ENCODE results near the gene ATP2A3.

The ATP2A3 gene

DNA sequence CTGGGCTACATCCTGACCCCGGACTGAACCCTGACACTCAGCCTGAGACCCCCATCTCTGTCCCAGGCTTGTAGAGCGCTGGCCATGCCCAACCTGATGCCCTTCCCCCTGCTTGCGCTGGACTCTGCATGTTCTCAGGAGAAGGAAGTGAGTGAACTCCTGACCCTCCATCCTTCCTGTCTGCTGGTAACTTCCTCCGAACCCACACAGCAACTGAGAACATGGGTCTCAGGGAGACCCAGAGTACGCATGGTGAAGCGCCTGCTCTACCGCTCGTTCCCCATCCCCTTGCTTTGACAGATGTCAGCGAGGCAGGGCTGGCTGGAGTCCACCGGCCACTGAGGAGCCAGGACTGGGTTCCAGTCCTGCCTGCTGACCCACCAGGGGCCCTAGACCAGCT is 77.5 kb downstream of the ATP2A3 start:
- no peak overlapping the region for H3K4me3 Mint-ChIP-seq
- peak overlapping the region; percentile 81 for H3K27ac Mint-ChIP-seq
- peaks cover 7% of the 10 kb centered on the region for H3K27me3 Mint-ChIP-seq
- no peaks in the 10 kb centered on the region for H3K9me3 Mint-ChIP-seq
- peaks cover 32% of the 10 kb centered on the region for H3K4me1 Mint-ChIP-seq (ENCODE audit: low read depth)
- no peaks in the 10 kb centered on the region for H3K36me3 Mint-ChIP-seq (ENCODE audit: low read depth)

DNA sequence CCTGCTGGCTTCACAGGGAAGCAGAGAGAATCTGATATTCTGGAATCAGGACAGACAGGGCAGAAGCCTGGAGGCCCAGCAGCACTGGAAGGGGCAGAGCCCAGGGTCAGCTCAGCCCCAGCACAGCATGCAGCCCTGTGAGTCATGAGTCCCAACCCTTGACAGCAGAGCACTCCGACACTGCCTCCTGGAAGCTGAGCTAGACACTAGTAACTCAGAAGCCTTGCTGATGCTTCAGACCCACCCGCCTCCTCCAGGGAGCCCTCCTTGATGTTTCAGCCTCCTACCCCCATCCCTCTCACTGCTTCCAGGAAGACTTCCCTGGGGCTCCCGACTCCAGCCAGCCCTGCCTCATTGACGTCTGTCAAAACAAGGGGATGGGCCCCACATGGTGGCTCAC is 78.3 kb downstream of the ATP2A3 start:
- H3K4me1 Mint-ChIP-seq (ENCODE audit: low read depth) = peaks cover 24% of the 10 kb centered on the region

GRCh38 chr17:3885271-3885670 is 79.0 kb downstream of the ATP2A3 start:
- H3K27me3 Mint-ChIP-seq = no peaks in the 10 kb centered on the region
- no peaks in the 10 kb centered on the region for H3K9me3 Mint-ChIP-seq
- peaks cover 19% of the 10 kb centered on the region for H3K4me1 Mint-ChIP-seq (ENCODE audit: low read depth)
- no peaks in the 10 kb centered on the region for H3K36me3 Mint-ChIP-seq (ENCODE audit: low read depth)
- H3K27ac Mint-ChIP-seq = no peak overlapping the region
- H3K4me3 Mint-ChIP-seq = no peak overlapping the region

More for the DNA sequence above, 78.3 kb downstream of the ATP2A3 start:
- H3K9me3 Mint-ChIP-seq = no peaks in the 10 kb centered on the region
- no peaks in the 10 kb centered on the region for H3K36me3 Mint-ChIP-seq (ENCODE audit: low read depth)
- H3K27ac Mint-ChIP-seq = peak overlapping the region; percentile 72
- H3K27me3 Mint-ChIP-seq = no peaks in the 10 kb centered on the region
- H3K4me3 Mint-ChIP-seq = no peak overlapping the region

DNA sequence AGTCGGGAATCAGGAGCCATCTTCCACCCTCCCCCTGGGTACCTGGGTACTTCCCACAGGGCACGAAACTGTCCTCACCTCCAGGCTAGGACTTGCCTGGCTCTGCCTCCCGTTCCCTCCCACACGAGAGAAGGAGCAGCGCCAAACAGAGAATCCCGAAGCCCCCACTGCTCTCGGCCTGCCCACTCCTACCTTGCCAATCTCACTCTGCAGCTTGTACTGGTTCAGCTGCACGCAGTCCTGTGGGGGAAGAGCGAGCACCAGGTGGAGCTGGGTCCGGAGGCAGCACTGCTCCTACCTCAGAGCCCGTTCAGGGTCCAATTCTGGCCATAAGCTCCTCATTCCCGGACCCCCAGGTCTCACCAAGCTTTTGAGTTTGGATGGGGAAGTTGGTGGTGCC is 80.0 kb downstream of the ATP2A3 start:
- no peaks in the 10 kb centered on the region for H3K27me3 Mint-ChIP-seq
- no peak overlapping the region for H3K4me3 Mint-ChIP-seq
- no peak overlapping the region for H3K27ac Mint-ChIP-seq
- H3K36me3 Mint-ChIP-seq (ENCODE audit: low read depth) = no peaks in the 10 kb centered on the region
- no peaks in the 10 kb centered on the region for H3K9me3 Mint-ChIP-seq
- H3K4me1 Mint-ChIP-seq (ENCODE audit: low read depth) = peaks cover 17% of the 10 kb centered on the region

DNA sequence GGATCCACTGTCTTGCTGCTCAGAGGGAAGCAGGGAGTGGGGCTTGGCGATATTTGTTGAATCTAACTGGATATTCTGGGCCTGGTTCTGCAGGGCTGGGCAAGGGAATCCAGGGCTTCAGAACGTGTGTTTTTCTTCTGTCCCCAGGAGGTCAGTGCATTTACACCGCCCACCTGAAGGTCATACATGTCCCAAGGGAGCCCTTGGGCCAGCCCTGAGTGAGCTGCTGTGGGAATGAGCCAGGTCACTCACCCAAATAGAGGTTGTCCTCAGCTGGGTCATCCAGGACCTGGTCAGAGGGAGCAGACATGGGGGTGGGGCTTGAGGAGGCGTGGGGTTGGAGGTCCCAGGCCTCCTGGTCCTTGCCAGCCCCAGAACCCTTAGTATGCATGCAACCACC is 82.0 kb downstream of the ATP2A3 start:
- Mint-ChIP-seq H3K4me3 (no peak overlapping the region), H3K4me1 (ENCODE audit: low read depth) (peaks cover 10% of the 10 kb centered on the region), H3K9me3 (no peaks in the 10 kb centered on the region), H3K27ac (no peak overlapping the region), H3K36me3 (ENCODE audit: low read depth) (no peaks in the 10 kb centered on the region), H3K27me3 (no peaks in the 10 kb centered on the region)

DNA sequence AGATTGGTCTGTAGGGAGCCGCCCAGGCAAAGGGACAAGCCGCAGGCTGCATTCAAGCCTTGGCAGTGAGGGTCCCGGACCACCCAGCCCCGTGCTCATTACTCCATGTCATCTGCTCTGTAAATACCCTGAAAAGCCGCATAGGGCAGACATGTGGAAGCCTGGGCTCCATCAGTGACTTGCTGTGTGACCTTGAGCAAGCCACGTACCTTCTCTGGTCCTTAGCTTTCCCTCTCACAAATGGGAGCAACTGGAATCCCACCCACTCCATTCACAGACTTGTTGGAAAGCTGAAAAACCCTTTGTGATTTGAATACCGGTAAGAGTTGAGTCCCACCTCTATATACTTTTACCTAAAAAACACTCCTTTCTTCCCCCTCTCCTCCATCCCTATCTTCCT is 83.3 kb downstream of the ATP2A3 start:
- no peak overlapping the region for H3K4me3 Mint-ChIP-seq
- H3K27me3 Mint-ChIP-seq = no peaks in the 10 kb centered on the region
- no peaks in the 10 kb centered on the region for H3K36me3 Mint-ChIP-seq (ENCODE audit: low read depth)
- H3K9me3 Mint-ChIP-seq = no peaks in the 10 kb centered on the region
- no peak overlapping the region for H3K27ac Mint-ChIP-seq
- no peaks in the 10 kb centered on the region for H3K4me1 Mint-ChIP-seq (ENCODE audit: low read depth)

- Mint-ChIP-seq H3K36me3 (ENCODE audit: low read depth) (no peaks in the 10 kb centered on the region), H3K27me3 (no peaks in the 10 kb centered on the region), H3K4me3 (no peak overlapping the region), H3K4me1 (ENCODE audit: low read depth) (no peaks in the 10 kb centered on the region), H3K27ac (no peak overlapping the region), H3K9me3 (no peaks in the 10 kb centered on the region)
Observed at GRCh38 chr17:3879591-3880417, 84.4 kb downstream of the ATP2A3 start.

GRCh38 chr17:3879186-3879585 is 85.1 kb downstream of the ATP2A3 start:
- H3K36me3 Mint-ChIP-seq (ENCODE audit: low read depth) = no peaks in the 10 kb centered on the region
- no peak overlapping the region for H3K4me3 Mint-ChIP-seq
- no peaks in the 10 kb centered on the region for H3K9me3 Mint-ChIP-seq
- no peaks in the 10 kb centered on the region for H3K27me3 Mint-ChIP-seq
- H3K4me1 Mint-ChIP-seq (ENCODE audit: low read depth) = no peaks in the 10 kb centered on the region
- no peak overlapping the region for H3K27ac Mint-ChIP-seq

GRCh38 chr17:3877220-3877619 is 87.0 kb downstream of the ATP2A3 start:
- Mint-ChIP-seq H3K27me3 (no peaks in the 10 kb centered on the region), H3K27ac (no peak overlapping the region)

DNA sequence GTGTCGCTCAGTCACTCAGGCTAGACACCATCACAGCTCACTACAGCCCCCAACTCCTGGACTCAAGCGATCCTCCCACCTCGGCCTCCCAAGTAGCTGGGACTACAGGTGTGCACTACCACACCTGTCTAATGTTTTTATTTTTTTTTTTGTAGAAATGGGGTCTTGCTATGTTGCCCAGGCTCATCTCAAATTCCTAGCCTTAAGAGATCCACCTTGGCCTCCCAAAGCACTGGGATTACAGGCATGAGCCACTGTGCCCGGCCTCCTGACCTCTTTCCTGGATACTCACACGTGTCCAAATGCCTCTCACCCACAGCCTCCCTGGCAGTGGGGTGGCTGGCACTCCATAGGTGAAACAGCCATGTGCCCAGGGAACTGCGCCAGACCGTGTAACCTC is 88.9 kb downstream of the ATP2A3 start:
- H3K27ac Mint-ChIP-seq = no peak overlapping the region
- H3K4me3 Mint-ChIP-seq = no peak overlapping the region
- peaks cover 5% of the 10 kb centered on the region for H3K4me1 Mint-ChIP-seq (ENCODE audit: low read depth)
- H3K27me3 Mint-ChIP-seq = no peaks in the 10 kb centered on the region
- H3K36me3 Mint-ChIP-seq (ENCODE audit: low read depth) = no peaks in the 10 kb centered on the region
- no peaks in the 10 kb centered on the region for H3K9me3 Mint-ChIP-seq

More at GRCh38 chr17:3877220-3877619, 87.0 kb downstream of the ATP2A3 start:
- no peaks in the 10 kb centered on the region for H3K9me3 Mint-ChIP-seq
- H3K4me3 Mint-ChIP-seq = no peak overlapping the region
- no peaks in the 10 kb centered on the region for H3K4me1 Mint-ChIP-seq (ENCODE audit: low read depth)
- no peaks in the 10 kb centered on the region for H3K36me3 Mint-ChIP-seq (ENCODE audit: low read depth)

Measured in stimulated activated naive CD8-positive, alpha-beta T cell treated with anti-CD3 and anti-CD28 coated beads, Interleukin-15, Interleukin-2, amounts not matched to agents 100 ng/mL and 50 ng/mL, for 24 hours (primary cell).